KOPT-K1 (cell line): ENCODE data around the gene CTDP1.
"Not testable (repeated sequence)": the region's sequence is repeated elsewhere in the genome, so short reads cannot be mapped to it uniquely, and the experiment has no call there.

ENCODE experiments used
- H3K27ac ChIP-seq: fragments of 200-600 bp; sonication (generic); 2 replicates; pipeline ENCODE4 v1.5.1; 2016; ENCODE audit warnings: antibody characterized with exemption, mild to moderate bottlenecking, low read depth, low read length; ENCODE audit not compliant: poor library complexity, severe bottlenecking
- H3K36me3 ChIP-seq: fragments of 200-600 bp; sonication (generic); 2 replicates; pipeline ENCODE4 v1.5.1; 2017; ENCODE audit warnings: antibody characterized with exemption, mild to moderate bottlenecking, low read length, moderate library complexity; ENCODE audit not compliant: insufficient read depth
- H3K9me3 ChIP-seq: fragments of 200-600 bp; sonication (generic); 2 replicates; pipeline ENCODE4 v1.5.1; 2017; ENCODE audit warnings: antibody characterized with exemption, low read length, mild to moderate bottlenecking; ENCODE audit not compliant: insufficient read depth, poor library complexity, severe bottlenecking

Gene CTDP1

DNA sequence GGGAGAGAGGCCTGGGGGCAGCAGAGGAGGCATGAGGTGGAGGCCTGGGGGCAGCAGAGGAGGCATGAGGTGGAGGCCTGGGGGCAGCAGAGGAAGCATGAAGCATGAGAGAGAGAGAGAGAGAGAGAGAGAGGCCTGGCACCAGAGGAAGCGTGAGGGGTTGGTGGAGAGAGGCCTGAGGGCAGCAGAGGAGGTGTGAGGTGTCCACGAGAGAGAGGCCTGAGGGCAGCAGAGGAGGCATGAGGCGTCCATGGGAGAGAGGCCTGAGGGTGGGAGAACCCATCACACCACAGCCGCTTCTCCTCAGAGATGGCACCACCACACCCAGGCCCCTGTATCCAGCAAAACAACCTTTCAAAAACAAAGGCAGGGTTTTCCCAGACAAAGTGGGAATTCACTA lies 62.5 kb downstream of the CTDP1 start:
- H3K27ac ChIP-seq, result no peak overlapping the region
- H3K36me3 ChIP-seq, result peaks cover 77% of the 10 kb centered on the region

DNA sequence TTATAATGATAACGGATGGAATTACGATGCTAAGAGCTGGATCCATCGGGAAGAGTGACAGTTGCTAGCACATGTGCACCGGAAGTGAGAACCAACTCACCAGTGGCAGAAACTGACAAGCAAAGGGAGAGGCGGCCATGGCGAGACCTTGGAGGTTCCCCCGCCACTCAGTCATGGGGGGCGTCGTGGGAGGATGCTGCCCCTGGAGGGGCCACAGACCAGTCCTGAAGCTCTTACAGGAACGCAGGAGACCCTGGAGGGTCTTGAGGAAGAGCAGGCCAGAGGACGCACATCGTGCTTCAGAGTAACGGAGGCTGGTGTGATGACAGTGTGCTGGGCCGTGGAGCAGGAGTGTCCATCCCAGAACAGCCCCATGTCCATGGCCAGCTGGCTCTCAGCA lies 65.0 kb downstream of the CTDP1 start:
- Histone ChIP-seq H3K27ac (no peak overlapping the region), H3K36me3 (peaks cover 75% of the 10 kb centered on the region), H3K9me3 (no peaks in the 10 kb centered on the region)

More for the DNA sequence above, 62.5 kb downstream of the CTDP1 start:
- no peaks in the 10 kb centered on the region for H3K9me3 ChIP-seq

GRCh38 chr18:79746730-79747129 lies 67.1 kb downstream of the CTDP1 start:
- Histone ChIP-seq H3K36me3 (peaks cover 65% of the 10 kb centered on the region), H3K9me3 (no peaks in the 10 kb centered on the region), H3K27ac (no peak overlapping the region)

- H3K36me3 ChIP-seq, result peaks cover 59% of the 10 kb centered on the region
- H3K9me3 ChIP-seq, result no peaks in the 10 kb centered on the region
- no peak overlapping the region for H3K27ac ChIP-seq
These were observed 67.7 kb downstream of the CTDP1 start for GRCh38 chr18:79747156-79747845.

DNA sequence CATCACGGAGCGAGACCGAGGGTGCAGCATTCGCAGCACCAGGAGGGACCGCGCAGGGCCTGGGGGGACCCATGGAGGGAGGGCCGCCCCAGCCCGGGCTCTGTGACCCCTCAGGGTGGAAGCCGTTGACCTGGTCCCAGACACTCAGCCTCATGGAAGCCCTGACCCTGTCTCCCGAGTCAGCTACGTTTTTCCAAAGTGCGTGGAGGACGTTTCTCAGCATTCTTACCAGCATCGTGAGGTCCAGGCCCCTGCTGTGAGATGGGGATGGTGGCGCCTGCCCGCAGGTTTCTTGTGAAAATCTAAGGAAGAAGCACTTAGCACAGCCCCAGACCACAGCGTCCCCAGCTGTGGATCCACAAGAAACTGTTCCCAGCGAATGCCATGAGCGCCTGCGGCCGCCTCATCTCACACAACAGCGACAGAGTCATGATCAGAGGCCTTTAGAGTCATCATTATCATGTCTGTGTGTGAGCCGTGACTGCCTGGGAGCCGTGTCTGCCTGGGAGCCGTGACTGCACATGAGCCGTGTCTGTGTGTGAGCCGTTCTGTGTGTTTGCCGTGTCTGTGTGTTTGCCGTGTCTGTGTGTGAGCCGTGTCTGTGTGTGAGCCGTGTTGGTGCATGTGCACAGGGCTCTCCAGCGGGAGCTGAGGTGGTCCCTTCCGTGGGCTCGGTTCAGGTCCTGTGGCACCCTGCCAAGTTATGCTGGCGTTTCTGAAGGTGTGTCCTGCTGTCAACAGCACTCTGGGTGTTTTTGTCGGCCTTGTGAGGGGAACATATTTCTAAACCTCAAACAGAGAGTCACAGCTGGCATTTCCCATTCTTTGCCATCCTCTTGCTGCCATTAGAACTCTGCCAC lies 68.9 kb downstream of the CTDP1 start:
- Histone ChIP-seq H3K27ac (no peak overlapping the region), H3K36me3 (peaks cover 55% of the 10 kb centered on the region), H3K9me3 (no peaks in the 10 kb centered on the region)

DNA sequence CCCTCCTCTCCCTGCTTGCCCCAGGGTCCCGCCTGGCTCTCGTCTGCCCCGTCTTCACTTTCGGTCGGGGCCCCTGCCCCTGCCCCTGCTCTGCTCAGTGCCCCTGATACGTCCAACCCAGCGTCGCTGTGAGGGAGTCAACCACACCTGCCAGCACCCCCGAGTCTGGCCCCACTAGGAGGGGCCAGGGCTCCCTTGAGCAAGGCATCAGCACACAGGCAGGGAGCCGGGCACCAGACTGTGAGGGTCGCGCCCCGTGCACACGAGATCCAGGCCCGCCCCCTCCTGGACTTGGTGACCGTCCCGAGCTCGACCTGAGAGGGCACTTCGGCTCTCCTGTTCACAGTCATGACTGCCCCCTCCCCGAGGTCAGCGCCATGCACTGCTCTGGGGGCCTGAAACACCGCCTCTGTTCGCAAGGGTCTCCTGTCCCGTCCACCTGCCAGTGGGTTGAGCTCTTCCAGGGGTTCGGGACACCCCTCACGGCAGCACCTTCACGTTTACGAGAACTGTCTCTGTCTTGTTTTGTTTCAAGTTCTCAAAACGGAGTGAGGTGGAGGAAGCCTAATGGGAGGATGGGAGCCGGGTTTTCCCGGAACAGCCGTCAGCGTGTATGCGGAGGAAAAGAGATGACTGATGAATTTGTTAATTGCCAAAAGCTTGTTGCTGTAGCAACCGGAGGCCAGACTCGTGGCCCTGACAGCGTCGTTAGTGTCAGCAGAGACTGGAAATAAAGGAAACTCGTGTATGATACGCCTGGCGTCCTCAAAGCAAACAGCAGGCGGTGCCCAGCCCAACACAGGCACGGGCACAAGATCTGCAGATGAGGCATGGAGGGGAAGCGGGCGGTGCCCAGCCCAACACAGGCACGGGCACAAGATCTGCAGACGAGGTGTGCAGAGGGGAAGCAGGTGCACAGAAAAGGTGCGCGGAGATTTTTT lies 69.9 kb downstream of the CTDP1 start:
- no peaks in the 10 kb centered on the region for H3K9me3 ChIP-seq
- no peak overlapping the region for H3K27ac ChIP-seq
- peaks cover 56% of the 10 kb centered on the region for H3K36me3 ChIP-seq

DNA sequence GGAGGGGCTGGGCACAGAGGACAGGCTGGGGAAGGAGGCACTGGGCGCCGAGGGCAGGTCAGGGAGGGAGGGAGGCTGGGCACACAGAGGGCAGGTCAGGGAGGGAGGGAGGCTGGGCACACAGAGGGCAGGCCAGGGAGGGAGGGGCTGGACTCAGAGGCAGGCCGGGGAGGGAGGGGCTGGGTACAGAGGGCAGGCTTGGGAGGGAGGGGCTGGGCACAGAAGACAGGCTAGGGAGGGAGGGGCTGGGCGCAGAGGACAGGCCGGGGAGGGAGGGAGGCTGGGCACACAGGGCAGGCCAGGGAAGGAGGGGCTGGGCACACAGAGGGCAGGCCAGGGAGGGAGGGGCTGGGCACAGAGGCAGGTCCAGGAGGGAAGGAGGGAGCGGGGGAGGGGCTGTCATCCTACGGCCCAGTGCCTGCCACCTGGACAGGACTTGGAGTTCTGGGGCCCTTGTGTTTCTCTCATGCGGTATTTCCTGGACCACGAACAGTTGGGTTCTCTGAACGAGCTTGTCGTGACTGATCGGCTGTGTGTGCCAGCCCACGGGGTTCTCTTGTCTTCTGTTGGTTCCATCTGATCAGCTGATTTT lies 71.5 kb downstream of the CTDP1 start:
- Histone ChIP-seq H3K36me3 (peaks cover 68% of the 10 kb centered on the region), H3K27ac (no peak overlapping the region), H3K9me3 (no peaks in the 10 kb centered on the region)

DNA sequence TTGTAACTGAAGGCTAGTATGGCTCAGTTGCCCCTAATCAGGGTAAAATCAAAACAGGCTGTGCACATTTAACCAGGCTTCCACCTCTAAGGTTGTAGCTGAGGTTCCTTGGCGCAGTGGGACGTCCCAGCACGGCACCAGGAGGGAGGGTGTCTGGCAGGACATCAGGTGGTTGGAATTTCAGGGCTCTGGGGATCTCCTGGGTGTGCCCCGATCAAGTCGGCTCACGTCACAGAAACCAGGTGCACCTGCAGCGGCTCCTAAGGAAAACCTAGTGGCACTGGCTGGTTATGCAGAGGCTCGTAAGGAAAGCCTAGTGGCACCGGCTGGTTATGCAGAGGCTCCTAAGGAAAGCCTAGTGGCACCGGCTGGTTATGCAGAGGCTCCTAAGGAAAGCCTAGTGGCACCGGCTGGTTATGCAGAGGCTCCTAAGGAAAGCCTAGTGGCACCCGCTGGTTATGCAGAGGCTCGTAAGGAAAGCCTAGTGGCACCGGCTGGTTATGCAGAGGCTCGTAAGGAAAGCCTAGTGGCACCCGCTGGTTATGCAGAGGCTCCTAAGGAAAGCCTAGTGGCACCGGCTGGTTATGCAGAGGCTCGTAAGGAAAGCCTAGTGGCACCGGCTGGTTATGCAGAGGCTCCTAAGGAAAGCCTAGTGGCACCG lies 72.4 kb downstream of the CTDP1 start:
- peaks cover 67% of the 10 kb centered on the region for H3K36me3 ChIP-seq
- H3K27ac ChIP-seq, H3K9me3 ChIP-seq: not testable (repeated sequence)

GRCh38 chr18:79752946-79753345 lies 73.3 kb downstream of the CTDP1 start:
- not testable (repeated sequence) for H3K9me3 ChIP-seq, H3K27ac ChIP-seq
- H3K36me3 ChIP-seq, result peaks cover 61% of the 10 kb centered on the region

DNA sequence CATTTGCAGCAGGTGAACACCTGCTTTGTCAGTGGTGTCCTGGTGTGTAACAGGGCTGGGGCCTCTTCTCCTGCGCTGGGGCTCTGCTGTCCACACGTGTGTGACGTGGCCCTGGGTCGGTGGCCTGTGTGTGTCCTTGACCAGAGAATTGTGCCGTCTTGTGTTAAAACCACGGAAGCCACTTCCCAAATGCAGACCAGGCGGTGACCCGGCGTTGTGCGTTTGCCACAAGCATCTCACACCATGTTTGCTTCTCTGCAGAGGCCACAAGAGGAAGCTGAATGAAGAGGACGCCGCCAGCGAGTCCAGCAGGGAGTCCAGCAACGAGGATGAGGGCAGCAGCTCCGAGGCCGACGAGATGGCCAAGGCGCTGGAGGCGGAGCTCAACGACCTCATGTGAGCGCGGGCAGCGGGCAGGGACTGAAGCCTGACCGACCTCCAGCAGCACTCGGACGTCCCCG lies 73.8 kb downstream of the CTDP1 start:
- Histone ChIP-seq H3K36me3 (peaks cover 56% of the 10 kb centered on the region), H3K27ac (no peak overlapping the region), H3K9me3 (peaks cover 8% of the 10 kb centered on the region)

DNA sequence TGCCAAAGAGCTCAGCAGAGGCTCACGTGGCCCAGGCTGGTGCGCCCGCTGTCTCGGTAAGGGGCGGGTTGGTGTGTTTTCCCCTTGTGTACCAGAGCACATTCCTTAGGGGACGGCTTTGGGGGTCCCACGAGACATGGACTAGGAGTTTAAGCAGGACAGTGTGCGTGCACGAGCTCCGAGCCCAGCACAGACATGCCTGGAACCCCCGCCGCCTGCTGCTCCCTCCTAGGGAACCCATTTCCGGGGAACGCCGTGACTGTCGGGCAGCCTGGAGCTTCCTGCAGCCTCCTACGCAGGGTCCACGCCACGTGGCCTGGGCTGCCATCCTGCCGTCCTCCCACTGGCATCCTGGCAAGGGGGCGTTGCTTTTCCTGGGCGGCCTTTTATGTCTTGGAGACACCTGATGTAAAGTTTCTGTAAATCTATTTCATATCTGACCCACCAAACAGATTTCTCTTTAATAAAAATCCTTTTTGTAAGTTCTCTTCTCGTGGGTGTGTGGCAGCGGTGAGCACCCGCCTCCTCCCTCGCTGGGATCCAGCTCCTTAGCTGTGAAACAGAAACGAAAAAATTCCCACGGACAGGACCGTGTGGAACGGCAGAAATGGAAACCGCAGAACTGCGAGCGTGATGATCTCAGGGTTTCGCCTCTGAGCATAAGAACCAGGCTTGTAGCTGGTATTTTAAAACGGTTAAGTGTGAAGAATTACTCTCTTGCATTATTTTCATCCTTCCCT lies 74.6 kb downstream of the CTDP1 start:
- peaks cover 48% of the 10 kb centered on the region for H3K36me3 ChIP-seq
- peaks cover 15% of the 10 kb centered on the region for H3K9me3 ChIP-seq
- H3K27ac ChIP-seq, result no peak overlapping the region

- Histone ChIP-seq H3K36me3 (peaks cover 44% of the 10 kb centered on the region), H3K9me3 (peaks cover 22% of the 10 kb centered on the region), H3K27ac (no peak overlapping the region)
These were observed 75.3 kb downstream of the CTDP1 start for GRCh38 chr18:79754831-79755351.

DNA sequence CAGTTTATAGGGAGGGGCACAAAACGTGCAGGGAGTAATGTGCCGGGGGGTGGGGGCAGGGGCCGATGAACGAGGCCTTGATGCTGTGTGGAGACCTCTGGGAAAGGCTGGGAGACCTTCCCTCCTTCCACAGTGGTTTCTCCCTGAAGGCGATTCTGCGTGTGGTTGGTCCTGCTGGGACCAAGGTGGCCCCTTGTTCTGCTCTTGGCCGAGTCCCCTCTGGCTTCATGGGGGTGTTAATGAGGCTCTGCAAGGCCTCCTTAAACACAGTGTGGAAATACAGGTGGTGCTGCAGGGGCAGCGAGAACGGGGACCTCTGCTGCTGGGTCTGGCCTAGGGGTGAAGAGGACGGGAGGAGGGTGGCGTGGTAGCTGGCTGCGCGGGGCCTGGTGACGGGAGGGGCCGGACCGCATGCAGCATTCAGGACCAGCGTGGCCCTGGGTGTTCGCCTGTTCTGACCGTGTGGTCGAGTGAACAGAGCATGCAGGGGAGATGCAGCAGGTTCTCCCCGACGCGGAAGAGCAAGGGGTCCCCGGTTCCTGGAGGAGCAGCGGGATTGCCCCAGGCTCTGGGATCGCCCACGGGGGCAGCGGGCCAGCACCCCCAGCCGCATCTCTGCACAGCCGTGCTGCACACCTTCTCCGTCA lies 76.0 kb downstream of the CTDP1 start:
- Histone ChIP-seq H3K36me3 (peaks cover 40% of the 10 kb centered on the region), H3K9me3 (peaks cover 27% of the 10 kb centered on the region), H3K27ac (no peak overlapping the region)
